Activated CD8-positive, alpha-beta T cell treated with anti-CD3 and anti-CD28 coated beads, Interleukin-2, amount 10 ng/mL, durations not matched to agents 7 days and 5 days (primary cell): ENCODE measurements around the gene MECP2. TPM values are rescaled to one million over a fixed set of nuclear protein-coding genes. Genes with fewer than 3 reads are reported as not detected.
A peak's percentile ranks its signal among the peaks of the same experiment; 100 is the strongest.

Experiments
- ATAC-seq: fragments of 150-1000 bp; cut with Tn5 transposase; one replicate; pipeline ENCODE4 v1.10.0; 2021; ENCODE audit warnings: moderate library complexity
- CTCF ChIA-PET: fragments of 350-600 bp; sonication (Branson Sonifier 250); formaldehyde crosslinking; loops from one replicate; lab custom pipeline; 2021; ENCODE audit warnings: antibody characterized with exemption; lab: Charles Lee
- POLR2A ChIA-PET: fragments of 350-600 bp; sonication (Branson Sonifier 250); formaldehyde crosslinking; loops from one replicate; lab custom pipeline; 2021; ENCODE audit warnings: antibody characterized with exemption; lab: Charles Lee
- DNase-seq: peaks from one replicate; pipeline ENCODE4 v3.0.0-alpha.2; 2020
- H3K27ac Mint-ChIP-seq: one replicate; pipeline ENCODE4 v1.8.0; 2021; ENCODE audit warnings: mild to moderate bottlenecking, mixed read lengths
- H3K27me3 Mint-ChIP-seq: one replicate; pipeline ENCODE4 v1.8.0; 2021; ENCODE audit warnings: low read depth, mixed read lengths
- H3K36me3 Mint-ChIP-seq: one replicate; pipeline ENCODE4 v1.8.0; 2021; ENCODE audit warnings: low read depth, mixed read lengths
- H3K4me1 Mint-ChIP-seq: one replicate; pipeline ENCODE4 v1.8.0; 2021; ENCODE audit warnings: low read depth, mixed read lengths
- H3K4me3 Mint-ChIP-seq: one replicate; pipeline ENCODE4 v1.8.0; 2021; ENCODE audit warnings: mild to moderate bottlenecking, mixed read lengths
- H3K9me3 Mint-ChIP-seq: one replicate; pipeline ENCODE4 v1.8.0; 2022; ENCODE audit warnings: mixed read lengths; ENCODE audit not compliant: insufficient read depth
- total RNA-seq, 2 experiments: library from RNA; stranded (reverse); gene quantifications; one replicate each; pipeline ENCODE4 v1.2.3, GENCODE V29; 2021

MECP2 gene
- total RNA-seq, 2 experiments from 2014 or later = 65.4 to 65.5 TPM

GRCh38 chrX:154020536-154021115, 76.9 kb downstream of the MECP2 start:
- Mint-ChIP-seq H3K4me3 (peak overlapping the region; percentile 87), H3K9me3 (no peaks in the 10 kb centered on the region), H3K27me3 (no peaks in the 10 kb centered on the region), H3K27ac (peak overlapping the region; percentile 93), H3K36me3 (peaks cover 26% of the 10 kb centered on the region), H3K4me1 (peaks cover 15% of the 10 kb centered on the region)
- DNase-seq = no peak
- POLR2A ChIA-PET = interaction anchor here (0.8 to 2.8 kb wide), 7 partner anchors 9 to 96 kb away, joined by 3 to 11 read pairs (median 4); partner anchors contain the start of genes ARHGAP4, HCFC1 and TMEM187
- ATAC-seq = no peak
- CTCF ChIA-PET = interaction anchor here (1.2 to 1.6 kb wide), 4 partner anchors 16 to 72 kb away, joined by 4 to 5 read pairs (median 4); no protein-coding TSS in a partner anchor

DNA sequence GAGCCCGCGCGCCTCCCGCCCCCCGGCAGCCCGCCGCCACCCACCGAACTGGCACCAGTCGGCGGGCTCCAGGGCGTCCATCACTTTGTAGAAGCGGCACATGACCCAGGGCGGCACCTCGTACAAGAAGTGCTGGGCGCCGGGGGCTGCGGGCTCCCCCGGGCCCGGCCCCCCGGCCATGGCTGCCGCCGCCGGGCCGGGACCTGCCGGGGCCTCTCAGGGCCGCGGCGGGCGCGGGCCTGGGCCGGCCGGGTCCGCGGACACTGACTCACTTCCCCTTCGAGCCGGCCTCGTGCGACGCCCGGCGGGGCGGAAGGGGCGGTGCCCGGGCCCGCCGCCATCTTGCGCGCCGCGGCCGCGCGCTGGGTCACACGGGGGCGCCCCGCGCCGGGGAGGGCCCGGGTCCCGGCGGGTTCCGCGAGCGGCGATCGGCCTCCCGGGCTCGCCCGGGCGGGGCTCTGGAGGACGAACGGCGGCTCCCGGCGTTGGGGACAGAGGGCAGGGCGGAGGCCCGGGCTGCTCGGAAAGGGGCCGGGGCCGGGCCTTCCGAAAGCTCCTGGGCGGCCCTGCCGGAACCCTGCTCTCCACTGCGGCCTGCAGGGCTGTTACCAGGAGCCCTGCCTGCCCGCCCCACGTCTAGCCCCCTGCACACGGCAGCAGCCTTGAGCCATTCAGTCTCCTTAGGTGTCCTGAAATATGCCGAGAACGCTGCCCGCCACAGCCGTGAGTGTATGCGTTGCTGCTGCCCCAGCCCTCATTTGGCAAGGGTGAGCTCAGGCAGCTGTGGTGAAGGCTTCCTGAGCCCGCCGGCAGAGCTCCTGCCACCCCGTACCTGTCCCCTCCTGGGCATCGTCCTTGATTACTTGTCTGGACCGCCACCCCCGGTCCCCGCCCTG, 77.6 kb downstream of the MECP2 start, which contains the start of gene IRAK1:
Gene IRAK1, minus strand, starts transcription at position 270 of the 896 bp plus-strand sequence. Its CDS starts 90 bp downstream, at position 180.
- peaks cover 21% of the 10 kb centered on the region for H3K4me1 Mint-ChIP-seq
- H3K36me3 Mint-ChIP-seq = peaks cover 31% of the 10 kb centered on the region
- ATAC-seq = peak; percentile 83
- no peaks in the 10 kb centered on the region for H3K9me3 Mint-ChIP-seq
- H3K27ac Mint-ChIP-seq = peak within 1 kb of the TSS; percentile 93
- POLR2A ChIA-PET = interaction anchor here (0.8 to 2.8 kb wide), 7 partner anchors 10 to 95 kb away, joined by 3 to 11 read pairs (median 4); partner anchors contain the start of genes ARHGAP4, HCFC1 and TMEM187
- peak within 1 kb of the TSS; percentile 87 for H3K4me3 Mint-ChIP-seq
- CTCF ChIA-PET = interaction anchor here (1.2 to 1.6 kb wide), 4 partner anchors 17 to 73 kb away, joined by 4 to 5 read pairs (median 4); no protein-coding TSS in a partner anchor
- no peaks in the 10 kb centered on the region for H3K27me3 Mint-ChIP-seq
- peak; percentile 53 for DNase-seq

GRCh38 chrX:154019061-154019621, 78.4 kb downstream of the MECP2 start:
- no peaks in the 10 kb centered on the region for H3K27me3 Mint-ChIP-seq
- ATAC-seq = peak; percentile 17

DNA sequence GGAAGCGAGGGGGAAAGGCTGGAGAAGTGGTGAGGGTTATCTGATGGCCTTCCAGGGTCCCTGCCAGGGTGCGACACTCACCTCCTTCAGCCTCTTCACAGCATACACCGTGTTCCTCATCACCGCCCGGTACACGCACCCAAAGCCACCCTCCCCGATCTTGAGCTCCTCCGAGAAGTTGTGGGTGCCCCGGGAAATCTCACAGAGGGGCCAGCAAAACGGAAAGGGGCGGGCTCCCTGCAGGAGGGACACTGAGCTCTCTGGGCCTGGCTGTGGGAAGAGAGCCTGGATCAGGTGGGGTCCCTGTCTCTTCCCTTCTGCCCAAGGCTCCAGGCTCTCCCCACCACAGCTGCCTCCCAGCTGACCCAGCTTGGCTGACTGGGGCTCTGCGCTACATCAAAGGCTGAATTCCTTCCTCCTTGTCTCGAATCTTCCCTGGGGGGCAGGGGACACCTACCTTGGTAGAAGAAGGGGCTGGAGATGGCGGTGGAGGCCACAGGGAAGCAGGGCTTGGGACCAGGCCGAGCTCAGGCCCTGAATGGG, 78.9 kb downstream of the MECP2 start:
- H3K27me3 Mint-ChIP-seq = no peaks in the 10 kb centered on the region
- ChIA-PET POLR2A (interaction anchor here (1.5 to 2.8 kb wide), 2 partner anchors 33 to 47 kb away, joined by 8 to 11 read pairs; partner anchors contain the start of genes HCFC1 and TMEM187), CTCF (interaction anchor here (0.6 to 1.0 kb wide), 2 partner anchors 23 to 45 kb away, joined by 3 read pairs; no protein-coding TSS in a partner anchor)
- H3K9me3 Mint-ChIP-seq = no peaks in the 10 kb centered on the region
- peaks cover 37% of the 10 kb centered on the region for H3K36me3 Mint-ChIP-seq
- peak overlapping the region; percentile 83 for H3K4me3 Mint-ChIP-seq
- peaks cover 27% of the 10 kb centered on the region for H3K4me1 Mint-ChIP-seq
- no peak for ATAC-seq
- H3K27ac Mint-ChIP-seq = peak overlapping the region; percentile 87
- DNase-seq = no peak

More at GRCh38 chrX:154019061-154019621, 78.4 kb downstream of the MECP2 start:
- H3K9me3 Mint-ChIP-seq = no peaks in the 10 kb centered on the region
- peak overlapping the region; percentile 83 for H3K4me3 Mint-ChIP-seq
- peaks cover 25% of the 10 kb centered on the region for H3K4me1 Mint-ChIP-seq
- DNase-seq = peak; percentile 38
- peak overlapping the region; percentile 87 for H3K27ac Mint-ChIP-seq
- peaks cover 36% of the 10 kb centered on the region for H3K36me3 Mint-ChIP-seq
- ChIA-PET CTCF (interaction anchor here (1.0 to 1.6 kb wide), 2 partner anchors 22 to 27 kb away, joined by 3 to 4 read pairs; no protein-coding TSS in a partner anchor), POLR2A (interaction anchor here (1.5 to 2.8 kb wide), 2 partner anchors 34 to 48 kb away, joined by 8 to 11 read pairs; partner anchors contain the start of genes HCFC1 and TMEM187)

- Mint-ChIP-seq H3K27me3 (no peaks in the 10 kb centered on the region), H3K36me3 (peaks cover 40% of the 10 kb centered on the region), H3K4me1 (peaks cover 27% of the 10 kb centered on the region), H3K27ac (peak overlapping the region; percentile 87), H3K9me3 (no peaks in the 10 kb centered on the region), H3K4me3 (peak overlapping the region; percentile 83)
- POLR2A ChIA-PET = interaction anchor here (1.5 to 2.8 kb wide), 2 partner anchors 32 to 46 kb away, joined by 8 to 11 read pairs; partner anchors contain the start of genes HCFC1 and TMEM187
- DNase-seq = no peak
- no peak for ATAC-seq
- CTCF ChIA-PET = interaction anchor here (0.6 kb wide), 1 partner anchor 44 kb away, joined by 3 read pairs; no protein-coding TSS in a partner anchor
Measured at GRCh38 chrX:154017766-154018517, 79.6 kb downstream of the MECP2 start.

GRCh38 chrX:154016366-154017076, 81.0 kb downstream of the MECP2 start:
- ATAC-seq (no peak), DNase-seq (no peak)
- Mint-ChIP-seq H3K4me3 (no peak overlapping the region), H3K4me1 (peaks cover 27% of the 10 kb centered on the region), H3K36me3 (peaks cover 46% of the 10 kb centered on the region), H3K27me3 (no peaks in the 10 kb centered on the region), H3K9me3 (no peaks in the 10 kb centered on the region), H3K27ac (no peak overlapping the region)
- ChIA-PET CTCF (no interaction called here), POLR2A (no interaction called here)

- peak overlapping the region; percentile 3 for H3K4me3 Mint-ChIP-seq
Measured at GRCh38 chrX:154015581-154016264, 81.8 kb downstream of the MECP2 start.

DNA sequence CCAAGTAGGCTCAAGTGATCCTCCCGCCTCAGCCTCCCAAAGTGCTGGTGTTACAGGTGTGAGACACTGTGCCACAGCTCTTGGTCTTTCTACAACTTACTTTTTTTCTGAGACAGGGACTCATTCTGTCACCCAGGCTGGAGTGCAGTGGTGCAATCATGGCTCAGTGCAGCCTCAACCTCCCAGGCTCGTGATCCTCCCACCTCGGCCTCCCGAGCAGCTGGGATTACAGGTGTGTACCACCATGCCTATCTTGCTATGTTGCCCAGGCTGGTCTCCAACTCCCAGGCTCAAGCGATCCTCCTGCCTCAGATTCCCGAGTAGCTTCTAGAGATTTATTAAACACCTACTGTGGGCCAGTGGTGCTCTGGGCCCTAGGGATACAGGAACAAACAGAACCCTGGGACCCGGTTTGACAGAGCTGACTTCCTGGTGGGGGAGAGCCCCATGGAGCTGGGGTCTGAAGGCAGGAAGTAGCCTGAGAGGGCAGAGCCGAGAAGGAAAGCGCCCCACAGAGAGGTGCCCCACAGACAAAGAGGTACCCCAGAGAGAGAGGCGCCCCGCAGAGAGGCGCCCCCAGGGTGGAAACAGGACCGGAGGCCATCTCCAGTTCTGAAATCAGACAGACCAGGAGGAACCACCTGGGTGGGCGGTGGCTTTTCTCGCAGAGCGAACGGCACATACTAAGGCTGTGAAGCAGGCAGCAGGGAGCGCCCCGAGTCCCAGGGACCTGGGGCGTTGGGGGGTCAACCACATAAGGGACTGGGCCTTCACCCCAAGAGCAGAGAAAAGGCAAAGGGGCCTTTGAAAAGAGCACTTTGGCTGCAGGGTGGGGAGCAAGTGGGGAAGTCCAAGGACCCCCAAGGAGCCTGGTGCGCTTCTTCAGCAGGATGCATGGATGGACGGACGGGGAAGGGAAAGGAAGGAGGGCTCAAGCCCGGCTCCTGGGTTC, 82.8 kb downstream of the MECP2 start:
- peak overlapping the region; percentile 78 for H3K27ac Mint-ChIP-seq
- peaks cover 21% of the 10 kb centered on the region for H3K4me1 Mint-ChIP-seq
- POLR2A ChIA-PET = interaction anchor here (1.0 to 2.0 kb wide), 2 partner anchors 12 to 47 kb away, joined by 3 to 11 read pairs; no protein-coding TSS in a partner anchor
- H3K9me3 Mint-ChIP-seq = no peaks in the 10 kb centered on the region
- H3K4me3 Mint-ChIP-seq = peak overlapping the region; percentile 28
- CTCF ChIA-PET = interaction anchor here (0.8 to 3.4 kb wide), 9 partner anchors 10 to 41 kb away, joined by 3 to 24 read pairs (median 5); partner anchors contain the start of gene TMEM187
- peaks cover 58% of the 10 kb centered on the region for H3K36me3 Mint-ChIP-seq
- no peaks in the 10 kb centered on the region for H3K27me3 Mint-ChIP-seq
- DNase-seq (no peak), ATAC-seq (no peak)

More at GRCh38 chrX:154015581-154016264, 81.8 kb downstream of the MECP2 start:
- H3K27ac Mint-ChIP-seq = peak overlapping the region; percentile 72
- ATAC-seq = no peak
- no peaks in the 10 kb centered on the region for H3K9me3 Mint-ChIP-seq
- H3K27me3 Mint-ChIP-seq = no peaks in the 10 kb centered on the region
- CTCF ChIA-PET = no interaction called here
- POLR2A ChIA-PET = no interaction called here
- DNase-seq = no peak
- H3K4me1 Mint-ChIP-seq = peaks cover 21% of the 10 kb centered on the region
- peaks cover 52% of the 10 kb centered on the region for H3K36me3 Mint-ChIP-seq
